Middle frontal gyrus (tissue), 1 donor: ENCODE measurements around the gene SLC16A12.
"Not testable (repeated sequence)": the region's sequence is repeated elsewhere in the genome, so short reads cannot be mapped to it uniquely, and the experiment has no call there.

Source experiments
- DNase-seq: peaks from one replicate; pipeline ENCODE4 v3.0.0-alpha.2; 2015; ENCODE audit warnings: low spot score; ENCODE audit errors: extremely low spot score

Gene SLC16A12

GRCh38 chr10:89425000-89425399 is 110.4 kb downstream of the SLC16A12 start:
- DNase-seq: no peak

GRCh38 chr10:89421018-89421476 is 114.3 kb downstream of the SLC16A12 start:
- no peak for DNase-seq

GRCh38 chr10:89419548-89419947 is 115.8 kb downstream of the SLC16A12 start:
- no peak for DNase-seq

- no peak for DNase-seq
Measured at GRCh38 chr10:89416465-89416864, 118.9 kb downstream of the SLC16A12 start.

GRCh38 chr10:89414879-89415821 is 120.2 kb downstream of the SLC16A12 start:
- DNase-seq: peak; percentile 3

GRCh38 chr10:89414146-89414878 is 121.1 kb downstream of the SLC16A12 start, which contains the start of gene IFIT5:
Gene IFIT5, plus strand, starts transcription at chr10:89414568. Its CDS starts 231 bp downstream, at chr10:89414799.
- peak; percentile 48 for DNase-seq

GRCh38 chr10:89413398-89413912 is 121.9 kb downstream of the SLC16A12 start:
- no peak for DNase-seq

- DNase-seq: not testable (repeated sequence)
Measured at GRCh38 chr10:89412276-89412675, 123.1 kb downstream of the SLC16A12 start.

- DNase-seq: not testable (repeated sequence)
Measured at GRCh38 chr10:89411135-89411534, 124.3 kb downstream of the SLC16A12 start.

GRCh38 chr10:89410551-89410950 is 124.8 kb downstream of the SLC16A12 start:
- not testable (repeated sequence) for DNase-seq

- not testable (repeated sequence) for DNase-seq
Measured at GRCh38 chr10:89409282-89409681, 126.1 kb downstream of the SLC16A12 start.

- DNase-seq: not testable (repeated sequence)
Measured at GRCh38 chr10:89407792-89408191, 127.6 kb downstream of the SLC16A12 start.

GRCh38 chr10:89406178-89406577 is 129.2 kb downstream of the SLC16A12 start:
- DNase-seq: not testable (repeated sequence)

- no peak for DNase-seq
Measured at GRCh38 chr10:89404104-89405047, 131.0 kb downstream of the SLC16A12 start.

GRCh38 chr10:89403043-89403442 is 132.4 kb downstream of the SLC16A12 start:
- DNase-seq: no peak

- DNase-seq: no peak
Measured at GRCh38 chr10:89399956-89400355, 135.4 kb downstream of the SLC16A12 start.

- no peak for DNase-seq
Measured at GRCh38 chr10:89398003-89398749, 137.2 kb downstream of the SLC16A12 start.

GRCh38 chr10:89395141-89395540 is 140.3 kb downstream of the SLC16A12 start:
- no peak for DNase-seq

- no peak for DNase-seq
Measured at GRCh38 chr10:89393898-89394297, 141.5 kb downstream of the SLC16A12 start.

GRCh38 chr10:89392974-89393373 is 142.4 kb downstream of the SLC16A12 start:
- DNase-seq: no peak
